Mammary epithelial cell (primary cell): Measurements from ENCODE around the gene MYL3.

ENCODE experiments used
- EZH2 ChIP-seq: IDR thresholded peaks from 2 replicates; pipeline ENCODE4 v1.6.1; 2012; ENCODE audit warnings: low read length, inconsistent platforms, borderline replicate concordance
- TF ChIP-seq, protein P1 (sequence below), 2 donors: IDR thresholded peaks in 1 of 2; conservative IDR thresholded peaks in 1 of 2; 2 replicates each; pipeline ENCODE4 v1.5.1; 2011 to 2012; ENCODE audit warnings: inconsistent platforms in 2 of 2, low read length in 2 of 2, mild to moderate bottlenecking in 2 of 2, control low read depth in 1 of 2, low read depth in 1 of 2; ENCODE audit not compliant: insufficient read depth in 1 of 2; ENCODE audit errors: extremely low read depth in 1 of 2

DNA sequence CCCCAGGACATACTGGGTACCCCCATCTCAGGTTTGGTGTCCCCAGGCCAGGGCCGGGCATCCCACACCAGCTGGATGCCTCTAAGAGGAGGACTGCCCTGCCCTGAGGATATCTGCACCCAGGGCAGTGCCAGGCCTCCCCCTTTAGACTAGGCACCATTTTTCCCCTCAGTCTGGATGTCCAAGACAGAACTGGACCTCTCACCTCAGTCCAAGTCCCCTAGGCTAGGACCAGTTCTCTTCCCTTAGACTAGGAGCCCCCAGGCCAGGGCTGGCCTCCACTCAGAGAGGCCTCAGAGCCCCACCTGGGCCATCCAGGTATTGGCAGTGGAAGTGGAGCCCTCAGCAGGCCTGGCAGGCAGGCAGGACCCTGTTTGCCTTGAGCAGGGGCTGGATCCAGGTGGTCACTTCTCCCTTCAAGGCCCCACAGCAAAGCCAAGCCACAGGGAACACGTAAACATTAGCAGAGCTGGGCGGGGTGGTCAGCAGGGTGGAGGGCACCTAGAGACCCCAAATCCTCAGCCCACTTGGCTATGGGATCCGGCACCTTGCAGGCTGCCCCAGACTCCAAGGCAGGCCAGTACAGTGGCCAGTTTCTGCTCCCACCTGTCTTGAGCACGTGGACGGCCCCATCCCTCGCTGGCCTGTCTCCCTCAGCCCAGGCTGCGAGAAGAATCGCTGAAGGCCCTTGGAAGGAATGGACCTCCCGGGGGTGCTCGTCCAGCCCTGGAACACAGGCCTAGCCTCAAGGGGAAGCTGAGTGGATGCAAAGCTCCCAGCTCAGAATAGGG is 42.6 kb upstream of the MYL3 start:
- TF ChIP-seq, protein P1, sequence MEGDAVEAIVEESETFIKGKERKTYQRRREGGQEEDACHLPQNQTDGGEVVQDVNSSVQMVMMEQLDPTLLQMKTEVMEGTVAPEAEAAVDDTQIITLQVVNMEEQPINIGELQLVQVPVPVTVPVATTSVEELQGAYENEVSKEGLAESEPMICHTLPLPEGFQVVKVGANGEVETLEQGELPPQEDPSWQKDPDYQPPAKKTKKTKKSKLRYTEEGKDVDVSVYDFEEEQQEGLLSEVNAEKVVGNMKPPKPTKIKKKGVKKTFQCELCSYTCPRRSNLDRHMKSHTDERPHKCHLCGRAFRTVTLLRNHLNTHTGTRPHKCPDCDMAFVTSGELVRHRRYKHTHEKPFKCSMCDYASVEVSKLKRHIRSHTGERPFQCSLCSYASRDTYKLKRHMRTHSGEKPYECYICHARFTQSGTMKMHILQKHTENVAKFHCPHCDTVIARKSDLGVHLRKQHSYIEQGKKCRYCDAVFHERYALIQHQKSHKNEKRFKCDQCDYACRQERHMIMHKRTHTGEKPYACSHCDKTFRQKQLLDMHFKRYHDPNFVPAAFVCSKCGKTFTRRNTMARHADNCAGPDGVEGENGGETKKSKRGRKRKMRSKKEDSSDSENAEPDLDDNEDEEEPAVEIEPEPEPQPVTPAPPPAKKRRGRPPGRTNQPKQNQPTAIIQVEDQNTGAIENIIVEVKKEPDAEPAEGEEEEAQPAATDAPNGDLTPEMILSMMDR (conservative IDR thresholded peaks at IDR 0.05 in 1 of 2, IDR thresholded peaks at IDR 0.05 in 1 of 2; ENCODE audit: extremely low read depth in 1 of 2, insufficient read depth in 1 of 2, low read depth in 1 of 2, low read length in 2 of 2) = no peak
- TF ChIP-seq EZH2 = no peak
